Measurements from ENCODE around the gene OSBPL2. TPM values are rescaled to one million over a fixed set of nuclear protein-coding genes. Genes with fewer than 3 reads are reported as not detected.

Gene OSBPL2
- total RNA-seq, 1 donor from 2014 or later, result 21.1 TPM

DNA sequence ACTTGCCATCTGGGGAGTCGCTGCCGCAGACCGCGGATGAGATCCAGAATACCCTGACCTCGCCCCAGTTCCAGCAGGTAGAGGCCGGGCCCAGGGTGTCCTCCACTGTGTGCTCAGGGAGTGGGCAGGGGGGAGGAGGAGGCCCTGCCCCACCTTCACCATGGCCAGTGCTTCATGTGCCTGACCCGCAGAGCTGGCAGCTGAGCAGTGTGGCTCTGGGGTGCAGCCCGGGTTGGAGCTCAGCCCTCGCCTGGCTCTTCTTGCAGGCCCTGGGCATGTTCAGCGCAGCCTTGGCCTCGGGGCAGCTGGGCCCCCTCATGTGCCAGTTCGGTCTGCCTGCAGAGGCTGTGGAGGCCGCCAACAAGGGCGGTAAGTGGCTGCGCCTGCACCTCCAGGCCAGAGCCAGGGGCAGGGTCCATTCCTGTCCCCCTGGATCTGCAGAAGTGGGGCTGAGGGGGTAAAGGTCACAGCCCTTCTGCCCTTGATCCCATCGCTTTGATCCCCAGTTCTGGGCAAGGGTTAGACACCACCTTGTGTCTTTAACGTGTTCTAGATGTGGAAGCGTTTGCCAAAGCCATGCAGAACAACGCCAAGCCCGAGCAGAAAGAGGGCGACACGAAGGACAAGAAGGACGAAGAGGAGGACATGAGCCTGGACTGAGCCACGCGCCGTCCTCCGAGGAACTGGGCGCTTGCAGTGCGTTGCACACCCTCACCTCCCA is 69.9 kb downstream of the OSBPL2 start:
- ATAC-seq (peak; percentile 15), DNase-seq (ENCODE audit: low spot score) (no peak)

DNA sequence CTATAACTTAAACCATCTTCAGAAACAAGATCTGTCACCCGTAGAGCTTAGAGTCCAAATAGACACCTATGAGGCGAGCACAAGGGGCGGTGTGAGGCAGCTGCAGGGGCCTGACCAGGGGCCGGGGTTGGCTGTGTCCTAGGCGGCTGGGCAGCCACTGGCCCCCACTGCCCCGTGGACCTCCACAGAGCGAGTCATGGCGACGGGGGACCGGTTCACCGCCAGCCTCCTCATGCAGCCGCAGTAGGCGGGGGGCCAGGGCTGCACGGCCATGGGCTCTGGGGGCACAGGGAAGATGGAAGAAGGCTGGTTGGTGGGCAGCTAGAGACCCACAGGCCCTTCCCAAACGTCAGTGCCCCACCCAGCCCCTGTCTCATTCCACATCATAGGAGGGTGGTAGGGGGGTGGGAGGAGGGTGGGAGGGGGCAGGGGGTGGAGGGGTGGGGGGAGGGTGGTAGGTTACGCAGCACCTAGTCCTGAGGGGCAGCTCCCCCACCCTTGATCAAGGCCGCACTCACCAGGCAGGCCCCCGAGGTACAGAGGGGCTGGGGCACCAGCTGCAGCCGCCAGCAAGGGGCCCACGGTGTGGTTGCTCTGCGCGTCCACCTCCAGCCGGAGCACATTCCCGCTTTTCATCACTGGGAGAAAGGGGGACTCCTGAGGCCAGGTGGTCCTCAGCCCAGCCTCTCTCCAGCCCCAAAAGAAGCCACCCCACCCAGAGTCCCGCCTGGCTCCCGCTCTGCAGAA is 71.0 kb downstream of the OSBPL2 start:
- DNase-seq (ENCODE audit: low spot score), result no peak
- ATAC-seq, result no peak

DNA sequence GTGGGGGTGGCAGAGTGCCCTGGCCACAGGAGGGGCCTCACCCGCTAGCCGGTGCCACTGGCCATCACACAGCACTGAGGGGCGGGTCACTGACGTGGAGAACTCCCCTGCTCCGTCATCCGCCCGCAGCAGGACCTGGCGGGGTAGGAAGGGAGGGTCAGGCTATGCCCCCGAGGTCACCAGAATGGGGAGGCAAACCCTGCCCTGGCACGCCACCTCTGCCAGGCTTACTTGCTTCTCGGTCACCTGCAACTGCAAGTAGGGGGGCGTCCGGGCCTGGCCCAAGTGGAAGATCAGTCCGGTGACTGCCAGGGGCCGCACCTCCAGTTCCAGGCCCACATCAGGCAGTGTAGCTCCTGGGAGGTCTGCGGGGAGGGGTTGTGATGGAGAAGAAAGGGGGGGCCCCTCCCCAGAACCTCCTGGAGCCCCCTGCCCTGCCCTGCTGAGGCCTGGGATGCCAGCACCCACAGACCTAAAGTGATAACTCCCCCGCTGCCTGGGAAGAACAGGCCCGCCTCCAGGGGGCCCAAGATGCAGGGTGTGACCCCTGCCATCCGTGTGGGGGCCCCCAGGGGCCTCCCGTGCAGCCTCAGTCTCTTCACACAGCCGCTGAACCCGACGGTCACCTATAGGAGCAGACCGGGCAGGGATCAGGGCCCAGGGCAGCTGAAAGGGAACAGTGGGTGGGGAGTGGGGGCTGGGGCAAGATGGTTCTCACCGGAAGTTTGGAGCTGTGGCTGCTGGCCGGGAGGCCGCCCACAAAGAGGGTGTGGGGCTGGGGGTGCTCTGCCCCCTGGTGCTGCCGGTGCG is 71.8 kb downstream of the OSBPL2 start:
- DNase-seq (ENCODE audit: low spot score), result no peak
- ATAC-seq, result no peak

DNA sequence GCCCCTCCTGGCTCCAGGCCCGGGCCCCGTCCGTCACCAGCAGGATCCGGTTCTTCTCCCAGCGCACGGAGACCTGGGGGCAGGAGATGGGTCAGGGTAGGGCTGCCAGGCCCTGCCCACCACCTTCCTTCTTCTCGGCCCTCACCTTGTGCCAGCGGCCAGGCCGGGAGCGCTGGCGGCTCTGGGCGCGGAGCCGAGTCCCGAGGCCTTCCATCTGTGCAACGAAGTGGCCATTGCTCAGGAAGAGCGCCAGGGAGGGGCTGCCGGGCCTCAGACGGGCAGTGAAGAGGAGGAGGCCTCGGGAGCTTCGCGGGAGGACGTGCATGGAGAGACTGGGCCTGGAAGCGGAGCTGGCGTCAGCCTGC is 72.4 kb downstream of the OSBPL2 start:
- ATAC-seq (peak; percentile 12), DNase-seq (ENCODE audit: low spot score) (no peak)

DNA sequence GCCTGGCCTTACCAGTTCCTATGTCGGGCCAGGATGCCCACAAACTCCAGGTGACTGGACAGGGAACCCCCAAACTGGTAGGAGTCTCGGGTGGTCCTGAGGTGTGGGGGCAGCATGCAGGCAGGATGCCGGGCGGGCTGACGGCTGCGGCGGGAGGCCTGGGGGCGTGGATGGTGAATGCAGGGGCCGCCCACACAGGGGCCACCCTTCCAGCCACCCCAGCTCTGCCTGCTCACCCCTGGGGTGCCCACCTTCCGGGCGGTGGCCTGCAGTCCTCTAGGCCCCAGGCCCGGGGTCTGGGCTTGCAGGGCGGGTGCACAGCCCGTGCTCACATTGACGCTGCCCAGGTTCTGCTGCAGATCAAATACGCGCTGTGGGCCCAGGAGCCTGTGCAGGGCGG is 72.8 kb downstream of the OSBPL2 start:
- DNase-seq (ENCODE audit: low spot score) (no peak), ATAC-seq (no peak)

DNA sequence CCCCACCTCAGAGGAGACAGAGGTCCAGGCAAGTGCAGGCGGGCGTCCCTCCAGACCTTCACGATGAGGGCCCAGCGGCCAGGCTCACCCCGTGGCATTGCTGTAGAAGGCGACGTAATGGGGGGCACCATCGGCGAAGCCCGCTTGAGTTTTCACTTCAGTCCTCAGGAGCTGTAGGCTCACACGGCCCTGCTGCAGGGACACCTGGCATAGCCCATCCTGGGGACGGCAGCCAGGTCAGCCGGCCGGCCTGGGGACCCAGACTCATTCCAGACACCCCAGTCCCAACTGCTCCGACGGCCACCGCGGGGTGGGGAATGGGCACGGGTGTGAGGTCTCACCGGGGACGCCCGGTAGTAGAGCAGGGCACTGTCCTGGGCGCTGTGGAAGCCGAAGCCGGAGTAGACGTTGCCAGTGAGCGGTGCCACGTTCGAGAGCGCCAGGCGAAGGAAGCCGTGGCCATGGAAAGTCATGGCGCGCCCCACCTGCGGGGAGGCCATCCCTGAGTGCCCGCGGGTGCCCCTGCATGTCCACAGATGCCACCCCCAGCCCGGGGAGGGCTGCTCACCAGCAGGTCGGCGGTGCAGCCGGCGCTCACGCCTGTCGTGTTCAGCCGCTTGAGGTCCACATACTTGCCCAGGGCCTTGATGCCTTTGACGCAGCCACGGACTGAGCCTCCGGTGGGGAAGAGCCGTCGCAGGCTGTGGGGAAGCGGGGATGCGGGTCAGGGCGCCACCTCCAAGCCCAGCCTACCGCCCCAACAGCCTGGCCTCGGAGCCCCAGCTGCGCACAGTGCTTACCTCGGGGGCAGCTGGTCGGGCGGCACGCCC is 73.7 kb downstream of the OSBPL2 start:
- no peak for ATAC-seq
- no peak for DNase-seq (ENCODE audit: low spot score)

DNA sequence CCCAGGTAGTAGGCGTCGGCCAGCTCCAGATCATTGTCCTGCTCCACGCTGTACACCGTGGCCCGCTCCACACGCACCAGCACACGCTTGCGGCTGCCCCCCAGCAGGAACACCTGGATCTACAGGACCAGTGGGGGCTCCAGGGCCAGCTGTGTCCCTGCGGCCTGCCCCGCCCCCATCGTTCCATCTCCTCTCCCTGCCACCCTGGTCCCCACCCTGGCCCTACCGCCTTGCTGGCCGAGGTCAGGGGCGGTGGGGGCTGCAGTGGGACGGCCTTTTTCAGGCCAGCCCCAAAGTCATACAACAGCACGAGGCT is 74.3 kb downstream of the OSBPL2 start:
- no peak for ATAC-seq

DNA sequence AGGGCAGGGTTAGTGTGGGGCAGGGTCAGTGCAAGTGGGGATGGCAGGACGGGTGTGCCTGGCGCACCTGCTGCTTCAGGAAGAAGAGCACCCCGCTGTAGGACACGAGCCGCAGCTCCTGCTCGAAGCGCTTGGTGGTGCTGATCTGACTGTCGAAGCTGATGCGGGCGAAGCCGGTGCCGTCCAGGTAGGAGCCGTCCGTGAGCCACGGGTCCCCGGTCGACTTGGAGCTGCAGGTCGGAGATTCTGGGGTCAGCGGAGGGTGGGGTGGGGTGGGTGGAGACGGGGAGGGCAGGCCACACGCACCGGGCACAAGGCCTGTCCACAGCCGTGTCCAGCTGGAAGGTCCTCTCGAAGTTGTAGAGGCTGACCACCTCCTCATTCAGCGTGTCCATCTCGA is 74.7 kb downstream of the OSBPL2 start:
- no peak for DNase-seq (ENCODE audit: low spot score)
- no peak for ATAC-seq

More for the DNA sequence above, 74.3 kb downstream of the OSBPL2 start:
- no peak for DNase-seq (ENCODE audit: low spot score)

DNA sequence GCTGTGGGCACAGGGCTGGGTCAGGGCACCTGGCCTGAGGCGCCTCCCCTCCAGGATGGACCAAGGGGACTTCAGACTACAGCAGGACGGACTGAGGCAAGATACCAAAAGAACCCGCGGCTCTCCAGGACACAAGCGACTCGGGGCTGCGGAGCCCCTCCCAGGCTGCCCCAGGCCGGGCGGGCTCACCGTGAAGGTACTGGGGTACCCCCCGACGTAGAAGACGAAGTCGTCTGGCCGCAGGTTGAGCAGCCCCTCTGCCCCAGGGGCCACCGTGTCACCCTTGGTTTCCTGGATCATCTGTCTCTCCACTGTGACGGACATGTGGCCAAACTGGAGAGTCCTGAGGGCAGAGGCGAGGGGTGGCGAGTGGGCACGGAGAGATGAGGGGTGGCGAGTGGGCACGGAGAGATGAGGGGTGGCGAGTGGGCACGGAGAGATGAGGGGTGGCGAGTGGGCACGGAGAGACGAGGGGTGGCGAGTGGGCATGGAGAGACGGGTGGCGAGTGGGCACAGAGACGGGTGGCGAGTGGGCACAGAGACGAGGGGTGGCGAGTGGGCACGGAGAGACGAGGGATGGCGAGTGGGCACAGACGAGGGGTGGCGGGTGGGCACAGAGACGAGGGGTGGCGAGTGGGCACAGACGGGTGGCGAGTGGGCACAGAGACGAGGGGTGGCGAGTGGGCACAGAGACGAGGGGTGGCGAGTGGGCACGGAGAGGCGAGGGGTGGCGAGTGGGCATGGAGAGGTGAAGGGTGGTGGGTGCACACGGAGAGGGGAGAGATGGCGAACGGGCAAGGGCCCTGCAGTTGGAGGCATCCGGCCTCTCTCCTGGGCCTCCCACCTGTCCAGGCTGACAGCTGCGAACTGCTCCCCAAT is 75.4 kb downstream of the OSBPL2 start:
- no peak for ATAC-seq
- DNase-seq (ENCODE audit: low spot score), result no peak

DNA sequence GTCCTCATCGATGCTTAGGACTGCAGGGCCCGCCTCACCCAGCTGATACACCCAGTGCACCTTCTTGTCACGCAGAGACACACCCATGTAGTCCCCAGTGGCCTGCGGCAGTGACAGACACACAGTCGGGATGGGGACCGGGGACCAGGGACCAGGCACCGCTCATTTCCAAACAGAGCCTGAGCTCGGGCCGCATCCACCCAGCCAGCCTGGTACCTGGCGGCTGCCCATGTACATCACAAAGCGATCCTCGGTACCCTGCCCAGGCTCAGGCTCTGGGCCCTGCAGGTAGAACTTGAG is 76.0 kb downstream of the OSBPL2 start:
- no peak for ATAC-seq
- DNase-seq (ENCODE audit: low spot score), result no peak

DNA sequence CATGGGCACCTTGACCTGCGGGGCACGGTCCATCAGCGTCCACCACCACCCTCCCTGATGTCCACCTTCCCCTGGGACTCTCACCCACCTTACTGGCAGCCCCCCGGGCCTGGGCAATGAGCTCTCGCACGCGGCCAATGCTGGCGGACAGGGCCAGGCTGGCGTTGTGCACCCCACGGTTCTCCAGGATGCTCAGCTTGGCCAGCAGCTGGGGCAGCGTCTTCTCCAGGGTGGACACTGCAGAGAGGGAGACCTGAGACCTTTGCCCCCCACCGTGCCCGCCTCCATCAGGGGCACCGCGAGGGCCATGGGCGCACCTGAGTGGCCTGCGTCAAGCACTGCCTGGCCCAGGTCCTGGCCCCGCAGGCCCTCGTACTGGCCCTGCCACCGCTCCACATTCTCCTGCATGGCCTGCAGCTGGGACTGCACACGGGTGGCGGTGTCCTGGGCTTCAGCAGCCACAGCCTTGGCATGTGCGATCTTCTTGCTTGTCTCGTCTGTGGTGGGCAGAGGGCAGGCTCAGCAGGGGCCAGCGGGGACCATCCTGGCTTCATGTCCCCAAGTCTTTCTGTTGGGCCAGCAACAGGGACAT is 76.5 kb downstream of the OSBPL2 start:
- no peak for DNase-seq (ENCODE audit: low spot score)
- no peak for ATAC-seq

DNA sequence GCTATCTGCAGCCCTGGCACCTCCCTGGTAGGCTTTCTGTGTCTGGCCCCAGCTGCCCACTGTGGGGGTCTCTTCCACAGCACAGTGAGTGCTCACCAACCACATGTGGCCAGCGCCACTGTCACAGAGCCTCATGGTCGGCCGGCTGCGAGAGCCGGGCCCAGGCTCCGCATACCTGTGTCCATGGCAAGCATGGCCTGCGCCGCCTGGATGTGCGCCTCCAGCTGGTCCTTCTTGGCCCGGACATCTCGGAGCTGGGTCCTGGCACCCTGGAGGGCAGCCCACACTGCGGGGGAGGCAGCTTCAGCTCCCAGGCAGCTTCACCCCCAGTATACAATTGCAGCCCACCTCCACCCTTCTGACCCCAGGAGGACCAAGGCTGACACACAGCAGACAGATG is 77.5 kb downstream of the OSBPL2 start:
- ATAC-seq (no peak), DNase-seq (ENCODE audit: low spot score) (no peak)

DNA sequence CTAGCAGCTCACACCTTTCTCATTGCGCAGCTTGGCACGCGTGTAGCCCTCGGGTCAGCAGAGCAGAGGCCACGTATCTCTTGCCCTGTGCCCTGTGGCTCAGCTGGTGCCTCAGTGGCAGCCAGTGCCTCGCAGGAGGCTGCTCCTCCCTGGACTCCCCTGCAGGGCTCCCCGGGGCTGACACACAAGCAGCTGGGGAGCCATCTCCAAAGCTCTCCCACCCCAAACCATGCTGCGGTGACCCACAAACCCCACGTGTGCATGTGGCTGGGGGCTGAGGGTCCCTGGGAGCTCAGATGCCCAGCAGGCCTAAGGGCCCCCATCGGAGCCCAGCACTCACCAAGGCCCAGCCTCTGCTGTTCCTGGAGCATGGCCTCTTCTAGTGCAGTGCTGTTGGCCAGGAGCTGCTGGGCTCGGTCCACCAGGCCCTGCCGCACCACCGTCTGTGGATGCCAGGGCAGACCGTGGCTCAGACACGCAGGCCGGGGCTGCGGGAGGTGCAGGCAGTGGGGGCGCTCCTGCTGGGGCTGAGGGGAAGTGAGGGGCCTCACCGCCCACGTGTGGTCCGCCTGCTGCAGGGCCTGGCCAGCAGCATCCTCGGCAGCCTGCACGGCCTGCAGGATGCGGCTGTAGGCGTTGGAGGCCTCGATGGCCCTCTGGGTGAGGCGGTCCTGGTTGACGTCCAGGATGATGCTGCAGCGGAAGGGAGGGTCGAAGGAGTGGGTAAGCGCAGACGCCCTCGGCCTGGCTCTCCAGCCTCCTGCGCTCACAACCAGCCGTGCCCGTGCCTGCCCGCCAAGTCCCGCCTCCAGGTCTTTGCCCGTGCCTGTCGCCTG is 78.2 kb downstream of the OSBPL2 start:
- ATAC-seq (no peak), DNase-seq (ENCODE audit: low spot score) (no peak)

DNA sequence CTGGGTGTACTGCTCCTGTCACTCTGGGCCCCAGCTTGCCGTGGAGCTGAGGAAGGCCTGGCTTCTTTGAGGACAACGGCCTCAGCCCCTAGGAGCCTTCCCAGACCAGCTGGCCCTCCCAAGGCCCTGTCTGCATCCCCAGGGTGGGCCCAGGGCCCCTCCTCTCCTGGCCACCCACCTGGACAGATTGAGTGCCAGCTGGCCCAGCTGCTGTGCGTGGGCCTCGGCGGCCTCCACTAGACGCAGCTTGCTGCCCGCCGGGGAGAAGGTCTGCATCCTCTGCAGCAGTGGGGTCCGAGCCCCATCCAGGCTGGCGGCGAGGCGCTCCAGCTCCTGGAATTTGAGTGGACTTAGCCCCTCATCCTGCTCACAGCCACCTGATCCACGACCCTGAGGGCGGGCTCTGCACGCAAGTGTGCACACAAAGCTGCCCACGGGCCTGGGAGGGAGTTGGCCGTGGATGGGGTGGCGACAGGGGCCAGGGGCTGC is 78.9 kb downstream of the OSBPL2 start:
- no peak for DNase-seq (ENCODE audit: low spot score)
- no peak for ATAC-seq

DNA sequence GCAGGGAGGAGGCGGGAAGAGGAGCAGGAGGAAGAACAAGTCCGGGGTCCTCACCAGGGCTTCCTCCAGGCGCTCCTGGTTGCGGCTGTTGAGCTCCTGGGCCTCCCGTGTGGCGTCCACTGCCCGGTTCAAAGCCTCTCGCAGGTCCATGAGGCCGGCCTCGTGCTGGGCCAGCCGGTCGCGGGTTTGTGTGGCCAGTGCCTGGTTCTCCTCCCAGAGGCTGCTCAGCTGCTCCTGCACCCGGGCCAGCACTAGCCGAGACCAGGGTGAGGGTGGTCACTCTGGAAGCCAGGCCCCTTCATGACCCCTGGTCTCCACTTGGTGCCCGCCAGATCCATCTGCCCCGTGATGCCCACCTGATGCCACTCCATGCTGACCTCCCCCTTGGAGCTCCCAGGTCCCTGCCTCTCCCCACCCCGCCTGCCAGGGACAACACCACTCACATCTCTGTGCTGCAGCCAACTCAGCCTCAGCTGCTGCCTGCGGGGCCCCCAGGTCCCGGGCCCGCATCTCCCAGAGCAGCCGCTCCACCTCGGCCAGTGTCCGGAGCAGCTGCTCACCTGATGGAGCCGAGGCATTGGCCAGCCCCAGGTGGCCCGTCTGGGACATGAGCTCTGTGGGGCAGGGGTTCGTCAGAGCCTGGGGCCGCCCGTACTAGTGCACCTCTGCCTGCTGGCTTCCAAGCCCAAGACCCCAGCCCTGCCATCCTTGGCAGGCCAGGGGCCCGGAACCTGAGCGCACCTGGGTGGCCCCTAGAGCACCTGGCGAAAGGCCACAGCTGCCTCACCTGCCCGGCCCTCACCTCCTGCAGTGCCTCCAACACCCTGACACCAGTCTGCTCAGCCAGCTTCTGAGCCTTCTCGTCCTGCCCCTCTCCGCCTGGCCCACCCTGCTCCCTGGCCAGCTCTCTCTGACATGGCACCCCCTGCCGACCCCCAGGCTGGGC is 80.4 kb downstream of the OSBPL2 start:
- ATAC-seq (no peak), DNase-seq (ENCODE audit: low spot score) (no peak)

DNA sequence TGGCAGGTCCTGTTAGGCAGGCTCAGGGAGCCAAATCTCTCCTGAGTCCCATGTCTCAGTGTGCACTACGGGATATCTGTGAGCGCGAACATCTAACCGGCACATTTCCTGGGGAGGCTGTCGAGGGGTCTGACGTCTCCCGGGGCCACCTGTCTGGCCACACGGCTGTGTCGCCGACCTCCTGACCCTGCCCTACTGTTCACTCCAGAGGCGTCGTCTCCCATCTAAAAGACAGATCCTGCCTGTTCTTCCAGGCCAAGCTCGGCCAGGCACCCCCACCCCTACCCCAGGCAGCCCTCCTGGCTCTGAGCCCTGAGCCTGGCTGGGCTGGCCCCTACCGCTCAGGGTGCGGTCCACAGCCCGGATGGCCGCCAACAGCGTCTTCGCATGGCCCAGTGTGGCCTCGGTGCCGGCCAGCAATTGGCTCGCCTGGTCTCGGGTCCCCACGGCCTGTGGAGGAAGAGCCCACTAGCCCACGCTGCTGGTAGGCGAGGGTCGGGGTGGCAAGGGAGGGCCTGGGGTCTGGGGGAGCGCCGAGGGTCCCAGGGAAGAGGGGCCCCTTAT is 81.1 kb downstream of the OSBPL2 start:
- DNase-seq (ENCODE audit: low spot score) (no peak), ATAC-seq (no peak)

DNA sequence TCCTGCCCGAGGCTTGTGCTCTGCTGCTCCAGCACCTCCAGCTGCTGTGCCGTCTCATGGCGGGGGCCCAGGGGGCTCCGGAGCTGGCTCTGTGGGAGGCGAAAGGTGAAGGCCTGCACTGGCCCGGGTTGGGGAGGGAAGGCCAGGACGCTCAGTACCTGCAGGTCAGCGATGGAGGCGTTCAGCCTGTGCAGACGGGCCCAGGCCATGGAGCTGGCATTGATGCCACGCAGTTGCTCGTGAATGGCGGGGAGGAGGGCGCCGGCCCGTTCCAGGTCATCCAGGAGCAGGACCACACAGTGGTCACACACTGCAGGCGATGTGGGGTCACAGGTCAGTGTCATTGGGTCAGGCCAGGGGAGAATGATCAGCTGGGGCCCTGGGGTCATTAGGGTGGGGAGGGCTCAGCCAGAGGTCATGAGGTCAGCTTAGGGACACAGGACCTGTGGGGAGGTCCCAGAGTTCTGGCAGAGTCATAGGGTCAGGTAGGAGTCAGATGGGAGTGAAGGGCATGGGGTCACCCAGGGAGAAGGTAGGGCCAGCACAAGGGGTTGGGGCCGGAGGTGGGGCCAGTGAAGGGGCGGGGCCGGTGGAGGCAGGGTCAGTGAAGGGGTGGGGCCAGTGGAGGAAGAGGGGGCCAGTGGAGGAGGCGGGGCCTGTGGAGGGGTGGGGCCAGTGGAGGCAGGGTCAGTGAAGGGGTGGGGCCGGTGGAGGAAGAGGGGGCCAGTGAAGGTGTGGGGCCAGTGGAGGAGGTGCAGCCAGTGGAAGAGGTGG is 82.4 kb downstream of the OSBPL2 start:
- ATAC-seq (peak; percentile 78), DNase-seq (ENCODE audit: low spot score) (peak; percentile 86)
